K562 (cell line): ENCODE measurements around the gene NHSL2.

Experiments
- CEBPB ChIP-seq: fragments of 450-650 bp; IDR thresholded peaks from 2 replicates; pipeline ENCODE4 v1.6.1; 2016; ENCODE audit warnings: missing genetic modification characterization, missing compliant biosample characterization
- HNRNPH1 ChIP-seq: fragments of 200-400 bp; formaldehyde crosslinking; optimal IDR thresholded peaks from 2 replicates; pipeline ENCODE3; 2017; ENCODE audit warnings: low read depth, mild to moderate bottlenecking, low read length, moderate library complexity
- KAT8 ChIP-seq: fragments of 450-650 bp; IDR thresholded peaks from 2 replicates; pipeline ENCODE4 v1.6.1; 2016; ENCODE audit warnings: low read depth, mild to moderate bottlenecking
- KDM1A ChIP-seq, 2 experiments: fragments of 450-650 bp; IDR thresholded peaks; 2 replicates each; pipeline ENCODE4 v1.6.1; 2016; ENCODE audit warnings: mild to moderate bottlenecking in 2 of 2
- LARP7 ChIP-seq: fragments of 450-650 bp; IDR thresholded peaks from 2 replicates; pipeline ENCODE4 v1.6.1; 2016
- OTX1 ChIP-seq: fragments of 450-650 bp; formaldehyde crosslinking; IDR thresholded peaks from 2 replicates; pipeline ENCODE4 v1.4.0; 2022; ENCODE audit warnings: mild to moderate bottlenecking
- POLR3A ChIP-seq: IDR thresholded peaks from 2 replicates; pipeline ENCODE4 v1.6.1; 2011; ENCODE audit warnings: borderline replicate concordance, mild to moderate bottlenecking, moderate library complexity; ENCODE audit not compliant: insufficient read length, insufficient read depth; ENCODE audit errors: extremely low read depth
- SIN3A ChIP-seq, 2 experiments: fragments of 150-350 bp in 1 of 2; IDR thresholded peaks; 2 replicates each; pipeline ENCODE4 v1.6.1; 2011 to 2016; ENCODE audit warnings: borderline replicate concordance in 2 of 2, low read depth in 2 of 2, low read length in 2 of 2, mild to moderate bottlenecking in 2 of 2, moderate library complexity in 2 of 2; ENCODE audit not compliant: control insufficient read depth in 1 of 2
- ZC3H11A ChIP-seq: IDR thresholded peaks from 2 replicates; pipeline ENCODE4 v1.6.1; 2012; ENCODE audit warnings: low read depth, low read length, improper control_type of control experiment
- ZNF140 ChIP-seq: fragments of 250-450 bp; sonication (Bioruptor Pico); IDR thresholded peaks from 2 replicates; pipeline ENCODE4 v1.8.0; 2021; ENCODE audit warnings: moderate library complexity, mild to moderate bottlenecking, inconsistent platforms
- ZNF274 ChIP-seq: IDR thresholded peaks from 2 replicates; pipeline ENCODE4 v1.6.1; 2011; ENCODE audit warnings: low read depth, mild to moderate bottlenecking, low read length, moderate library complexity, borderline replicate concordance
- TF ChIP-seq, protein P1 (sequence below): fragments of 450-650 bp; IDR thresholded peaks from one replicate; pipeline ENCODE4 v1.6.1; 2018; ENCODE audit warnings: mild to moderate bottlenecking, moderate library complexity; ENCODE audit not compliant: partially characterized antibody
- TF ChIP-seq, protein P2 (sequence below): sonication (generic); formaldehyde crosslinking; IDR thresholded peaks from 2 replicates; pipeline ENCODE4 v1.8.0; 2023; ENCODE audit warnings: mild to moderate bottlenecking, missing genetic modification reagents

DNA sequence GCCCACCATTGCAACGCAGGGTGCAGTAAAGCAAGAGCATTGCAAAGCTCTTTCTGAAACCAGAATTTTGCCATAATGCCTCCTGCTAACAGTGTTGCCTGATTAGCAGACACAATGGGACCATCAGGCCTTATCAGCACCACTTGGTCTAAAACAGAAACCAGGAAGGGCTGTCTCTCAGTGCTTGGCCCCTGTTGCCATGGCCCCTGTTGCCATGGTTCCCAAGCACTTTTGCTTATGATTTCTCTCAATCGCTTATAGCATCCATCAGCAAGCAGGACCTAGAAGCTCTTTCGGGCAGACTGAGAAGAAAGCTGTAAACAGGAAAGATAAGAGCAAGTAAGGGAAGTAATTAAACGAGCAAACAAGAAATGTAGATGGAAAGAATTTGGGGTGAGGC lies 184.2 kb downstream of the NHSL2 start:
- TF ChIP-seq KAT8 (no peak), ZC3H11A (no peak), POLR3A (no peak), ZNF274 (no peak), KDM1A (IDR thresholded peaks at IDR 0.05) (no peak), OTX1 (CRISPR knock-in tag) (no peak), CEBPB (tag) (no peak), SIN3A (IDR thresholded peaks at IDR 0.05; ENCODE audit: borderline replicate concordance in 2 of 2, control insufficient read depth in 1 of 2, low read depth in 2 of 2, low read length in 2 of 2) (no peak), LARP7 (no peak), HNRNPH1 (no peak), ZNF140 (CRISPR knock-in tag) (no peak)
- TF ChIP-seq, protein P1, sequence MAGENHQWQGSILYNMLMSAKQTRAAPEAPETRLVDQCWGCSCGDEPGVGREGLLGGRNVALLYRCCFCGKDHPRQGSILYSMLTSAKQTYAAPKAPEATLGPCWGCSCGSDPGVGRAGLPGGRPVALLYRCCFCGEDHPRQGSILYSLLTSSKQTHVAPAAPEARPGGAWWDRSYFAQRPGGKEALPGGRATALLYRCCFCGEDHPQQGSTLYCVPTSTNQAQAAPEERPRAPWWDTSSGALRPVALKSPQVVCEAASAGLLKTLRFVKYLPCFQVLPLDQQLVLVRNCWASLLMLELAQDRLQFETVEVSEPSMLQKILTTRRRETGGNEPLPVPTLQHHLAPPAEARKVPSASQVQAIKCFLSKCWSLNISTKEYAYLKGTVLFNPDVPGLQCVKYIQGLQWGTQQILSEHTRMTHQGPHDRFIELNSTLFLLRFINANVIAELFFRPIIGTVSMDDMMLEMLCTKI: no peak
- TF ChIP-seq, protein P2, sequence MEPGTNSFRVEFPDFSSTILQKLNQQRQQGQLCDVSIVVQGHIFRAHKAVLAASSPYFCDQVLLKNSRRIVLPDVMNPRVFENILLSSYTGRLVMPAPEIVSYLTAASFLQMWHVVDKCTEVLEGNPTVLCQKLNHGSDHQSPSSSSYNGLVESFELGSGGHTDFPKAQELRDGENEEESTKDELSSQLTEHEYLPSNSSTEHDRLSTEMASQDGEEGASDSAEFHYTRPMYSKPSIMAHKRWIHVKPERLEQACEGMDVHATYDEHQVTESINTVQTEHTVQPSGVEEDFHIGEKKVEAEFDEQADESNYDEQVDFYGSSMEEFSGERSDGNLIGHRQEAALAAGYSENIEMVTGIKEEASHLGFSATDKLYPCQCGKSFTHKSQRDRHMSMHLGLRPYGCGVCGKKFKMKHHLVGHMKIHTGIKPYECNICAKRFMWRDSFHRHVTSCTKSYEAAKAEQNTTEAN: no peak
